ENCODE measurements around the gene PTS.

DNA sequence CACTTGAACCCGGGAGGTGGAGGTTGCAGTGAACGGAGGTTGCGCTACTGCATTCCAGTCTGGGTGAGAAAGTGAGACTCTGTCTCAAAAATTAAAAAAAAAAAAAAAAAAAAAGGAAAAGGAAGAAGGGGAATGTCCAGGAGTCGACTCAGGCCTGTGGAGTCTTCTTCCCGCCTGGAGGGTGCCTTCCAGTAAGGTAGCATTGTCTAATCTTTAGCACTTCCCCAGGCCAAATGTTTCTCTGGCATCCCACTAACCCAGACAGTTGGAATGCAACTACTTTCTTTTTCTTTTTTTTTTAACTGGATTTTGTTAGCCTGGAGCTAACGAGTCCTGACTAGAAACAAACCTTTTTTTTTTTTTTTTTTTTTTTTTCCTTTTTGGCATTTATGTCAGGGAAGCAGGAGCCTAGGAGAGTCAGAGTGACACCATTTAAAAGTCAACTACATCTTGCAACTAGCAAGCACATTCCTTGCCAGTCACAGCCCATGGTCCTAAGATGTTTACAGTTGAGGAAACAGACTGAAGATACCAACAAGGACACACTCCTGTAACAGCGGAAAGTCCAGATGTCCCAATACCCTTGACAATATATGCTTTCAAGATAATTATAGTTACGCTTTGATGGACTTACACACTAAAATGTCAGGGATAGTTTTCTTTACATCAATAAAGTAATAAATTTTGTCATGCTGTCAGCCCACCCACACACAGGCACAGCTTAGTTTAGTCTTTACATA lies 23.8 kb downstream of the PTS start:
- TF ChIP-seq, protein P1, sequence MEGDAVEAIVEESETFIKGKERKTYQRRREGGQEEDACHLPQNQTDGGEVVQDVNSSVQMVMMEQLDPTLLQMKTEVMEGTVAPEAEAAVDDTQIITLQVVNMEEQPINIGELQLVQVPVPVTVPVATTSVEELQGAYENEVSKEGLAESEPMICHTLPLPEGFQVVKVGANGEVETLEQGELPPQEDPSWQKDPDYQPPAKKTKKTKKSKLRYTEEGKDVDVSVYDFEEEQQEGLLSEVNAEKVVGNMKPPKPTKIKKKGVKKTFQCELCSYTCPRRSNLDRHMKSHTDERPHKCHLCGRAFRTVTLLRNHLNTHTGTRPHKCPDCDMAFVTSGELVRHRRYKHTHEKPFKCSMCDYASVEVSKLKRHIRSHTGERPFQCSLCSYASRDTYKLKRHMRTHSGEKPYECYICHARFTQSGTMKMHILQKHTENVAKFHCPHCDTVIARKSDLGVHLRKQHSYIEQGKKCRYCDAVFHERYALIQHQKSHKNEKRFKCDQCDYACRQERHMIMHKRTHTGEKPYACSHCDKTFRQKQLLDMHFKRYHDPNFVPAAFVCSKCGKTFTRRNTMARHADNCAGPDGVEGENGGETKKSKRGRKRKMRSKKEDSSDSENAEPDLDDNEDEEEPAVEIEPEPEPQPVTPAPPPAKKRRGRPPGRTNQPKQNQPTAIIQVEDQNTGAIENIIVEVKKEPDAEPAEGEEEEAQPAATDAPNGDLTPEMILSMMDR (IDR thresholded peaks at IDR 0.05): no peak
- TF ChIP-seq EZH2phosphoT487 (IDR thresholded peaks at IDR 0.05) (no peak), EZH2 (IDR thresholded peaks at IDR 0.05) (no peak)

Data from neural progenitor cell (in vitro differentiated cells).